NCI-H1436 treated with DMSO at 0.1 percent for 48 hours (cell line): ENCODE measurements around the gene PCDHGB4.
"Not testable (repeated sequence)": the region's sequence is repeated elsewhere in the genome, so short reads cannot be mapped to it uniquely, and the experiment has no call there.

Experiments
- DNase-seq: peaks from one replicate; lab custom pipeline; 2025; lab: John Stamatoyannopoulos, UW

Gene PCDHGB4

GRCh38 chr5:141398608-141399007 lies 11.1 kb downstream of the PCDHGB4 start:
- DNase-seq: no peak

- DNase-seq: no peak
These were observed 12.2 kb downstream of the PCDHGB4 start for GRCh38 chr5:141399555-141400258.

GRCh38 chr5:141402553-141403243 lies 15.2 kb downstream of the PCDHGB4 start, which contains the start of gene PCDHGA9:
PCDHGA9 (plus strand) TSS chr5:141402778; CDS start chr5:141402953, 175 bp downstream.
- no peak for DNase-seq

GRCh38 chr5:141403387-141403786 lies 15.9 kb downstream of the PCDHGB4 start:
- DNase-seq: no peak

GRCh38 chr5:141407790-141408505 lies 20.4 kb downstream of the PCDHGB4 start, which contains the start of gene PCDHGB6:
PCDHGB6 (plus strand) TSS chr5:141408021; CDS start chr5:141408203, 182 bp downstream.
- DNase-seq: not testable (repeated sequence)

- DNase-seq: no peak
These were observed 22.3 kb downstream of the PCDHGB4 start for GRCh38 chr5:141409598-141410306.

GRCh38 chr5:141411575-141411974 lies 24.1 kb downstream of the PCDHGB4 start:
- DNase-seq: no peak

- no peak for DNase-seq
These were observed 25.5 kb downstream of the PCDHGB4 start, which contains the start of gene PCDHGA10 for GRCh38 chr5:141412854-141413539. PCDHGA10 (plus strand) TSS chr5:141412987; CDS start chr5:141413176, 189 bp downstream.

GRCh38 chr5:141413540-141414069 lies 26.1 kb downstream of the PCDHGB4 start:
- no peak for DNase-seq

- DNase-seq: not testable (repeated sequence)
These were observed 27.2 kb downstream of the PCDHGB4 start for GRCh38 chr5:141414548-141415274.

GRCh38 chr5:141415275-141415618 lies 27.7 kb downstream of the PCDHGB4 start:
- not testable (repeated sequence) for DNase-seq

- DNase-seq: peak; percentile 17
These were observed 30.1 kb downstream of the PCDHGB4 start, which contains the start of gene PCDHGB7 for GRCh38 chr5:141417494-141418172. PCDHGB7 (plus strand) TSS chr5:141417677; CDS start chr5:141417860, 183 bp downstream.

GRCh38 chr5:141419074-141419880 lies 31.8 kb downstream of the PCDHGB4 start:
- DNase-seq: no peak

GRCh38 chr5:141420855-141421488 lies 33.5 kb downstream of the PCDHGB4 start, which contains the start of gene PCDHGA11:
PCDHGA11 (plus strand) TSS chr5:141421051; CDS start chr5:141421228, 177 bp downstream.
- no peak for DNase-seq

GRCh38 chr5:141421489-141421855 lies 34.0 kb downstream of the PCDHGB4 start:
- DNase-seq: no peak

- DNase-seq: no peak
These were observed 35.3 kb downstream of the PCDHGB4 start for GRCh38 chr5:141422742-141423291.

GRCh38 chr5:141427783-141428426 lies 40.4 kb downstream of the PCDHGB4 start:
- DNase-seq: no peak
